Panc1 (cell line): Measurements from ENCODE around the gene DCAF4L1. TPM values are rescaled to one million over a fixed set of nuclear protein-coding genes. Genes with fewer than 3 reads are reported as not detected.

Experiments
- ATAC-seq: fragments of 200-7000 bp; cut with Tn5 transposase; 2 replicates; pipeline ENCODE4 v1.9.1; 2020; ENCODE audit warnings: mild to moderate bottlenecking, moderate library complexity
- BruUV-seq: library from RNA; stranded (reverse); fragments of 400-500 nt; replicated peaks from 2 replicates; lab custom pipeline; 2021; lab: Mats Ljungman, UMichigan
- CTCF ChIA-PET: fragments of 300-600 bp; sonication (Branson Sonifier 250); formaldehyde crosslinking; loops from one replicate; lab custom pipeline; 2022; ENCODE audit warnings: antibody characterized with exemption; lab: Charles Lee
- POLR2A ChIA-PET: fragments of 300-600 bp; sonication (Branson Sonifier 250); formaldehyde crosslinking; loops from one replicate; lab custom pipeline; 2022; ENCODE audit warnings: antibody characterized with exemption; lab: Charles Lee
- DNase-seq: peaks from one replicate; pipeline ENCODE4 v3.0.0-alpha.2; 2010; ENCODE audit warnings: low read depth, low spot score
- H3K27ac ChIP-seq: 2 replicates; pipeline ENCODE4 v1.5.1; 2011; ENCODE audit warnings: mild to moderate bottlenecking, low read length, inconsistent platforms
- H3K27me3 ChIP-seq: fragments of 200-500 bp; sonication (Bioruptor generic); 2 replicates; pipeline ENCODE4 v1.6.0; 2014; ENCODE audit warnings: low read length, inconsistent platforms; ENCODE audit not compliant: control insufficient read depth, insufficient read depth
- H3K36me3 ChIP-seq: fragments of 200-500 bp; sonication (Bioruptor generic); 2 replicates; pipeline ENCODE4 v1.5.1; 2014; ENCODE audit warnings: inconsistent platforms, mild to moderate bottlenecking, low read length, moderate library complexity; ENCODE audit not compliant: control insufficient read depth, insufficient read depth
- H3K4me1 ChIP-seq: 2 replicates; pipeline ENCODE4 v1.5.1; 2011; ENCODE audit warnings: inconsistent platforms, mild to moderate bottlenecking, low read length, moderate library complexity; ENCODE audit not compliant: control insufficient read depth, insufficient read depth
- H3K4me3 ChIP-seq, 2 experiments: 2 replicates each; pipeline ENCODE4 v1.5.1; 2011 to 2012; ENCODE audit warnings: low read depth in 2 of 2, low read length in 2 of 2, mild to moderate bottlenecking in 2 of 2, inconsistent platforms in 1 of 2, moderate library complexity in 1 of 2
- H3K9me3 ChIP-seq: fragments of 200-500 bp; sonication (Bioruptor generic); 2 replicates; pipeline ENCODE4 v1.5.1; 2014; ENCODE audit warnings: low read depth, mild to moderate bottlenecking, inconsistent platforms, low read length, moderate library complexity; ENCODE audit not compliant: control insufficient read depth, insufficient read depth
- CTCF ChIP-seq: fragments of 450-650 bp; IDR thresholded peaks from 2 replicates; pipeline ENCODE4 v1.5.1; 2017; ENCODE audit warnings: mild to moderate bottlenecking
- POLR2AphosphoS5 ChIP-seq: IDR thresholded peaks from 2 replicates; pipeline ENCODE4 v1.6.1; 2012; ENCODE audit warnings: mild to moderate bottlenecking, low read depth, low read length, moderate library complexity
- REST ChIP-seq, 2 experiments: IDR thresholded peaks; 2 replicates each; pipeline ENCODE4 v1.6.1; 2011 to 2012; ENCODE audit warnings: low read depth in 2 of 2, control low read depth in 1 of 2, low read length in 1 of 2, mild to moderate bottlenecking in 1 of 2, moderate library complexity in 1 of 2; ENCODE audit not compliant: insufficient read depth in 1 of 2
- SIN3A ChIP-seq: IDR thresholded peaks from 2 replicates; pipeline ENCODE4 v1.6.1; 2012; ENCODE audit warnings: low read depth, mild to moderate bottlenecking, low read length, moderate library complexity, borderline replicate concordance; ENCODE audit not compliant: insufficient read depth
- TCF7L2 ChIP-seq: IDR thresholded peaks from 2 replicates; pipeline ENCODE4 v1.6.1; 2011; ENCODE audit warnings: mild to moderate bottlenecking, low read depth, low read length, inconsistent platforms
- in situ Hi-C: cut with HindIII; loops from 2 replicates; pipeline ENCODE4 v1.10.0; 2016; ENCODE audit warnings: low sequenced_read_pairs, low pct_unique_long_range_greater_than_20kb
- intact Hi-C: fragments of 100-400 bp; cut with micrococcal nuclease; formaldehyde crosslinking; loops from one replicate; pipeline ENCODE4 v1.10.0; 2022; ENCODE audit not compliant: unreplicated experiment
- total RNA-seq: library from RNA; stranded (reverse); gene quantifications from one replicate; pipeline ENCODE4 v1.2.1, GENCODE V29; 2021; ENCODE audit not compliant: unreplicated experiment

Gene DCAF4L1
- total RNA-seq, 1 experiment from 2014 or later = 0.13 TPM

- no peak for DNase-seq
- TF ChIP-seq SIN3A (no peak), CTCF (no peak), POLR2AphosphoS5 (no peak), TCF7L2 (no peak), REST (IDR thresholded peaks at IDR 0.05; ENCODE audit: insufficient read depth in 1 of 2, low read depth in 2 of 2, low read length in 1 of 2) (no peak)
- no peaks in the 10 kb centered on the region for H3K27me3 ChIP-seq
- H3K4me1 ChIP-seq = peaks cover 3% of the 10 kb centered on the region; the same call in 1 of the 2 replicates
- H3K36me3 ChIP-seq = peaks cover 6% of the 10 kb centered on the region; the same call in 1 of the 2 replicates
- ChIA-PET CTCF (interaction anchor here (0.6 kb wide), 1 partner anchor 26 kb away, joined by 6 read pairs; no protein-coding TSS in a partner anchor), POLR2A (no interaction called here)
- ATAC-seq = peak; percentile 60
- TSS peak; percentile 98 for BruUV-seq
- in situ Hi-C loops = no loop called here
- peak overlapping the region; percentile 92 to 95 for H3K4me3 ChIP-seq
- intact Hi-C loops = no loop called here
- H3K9me3 ChIP-seq = no peaks in the 10 kb centered on the region
- peak overlapping the region; percentile 86 for H3K27ac ChIP-seq
Measured at GRCh38 chr4:41989994-41990364, 8.4 kb downstream of the DCAF4L1 start.

- POLR2A ChIA-PET = interaction anchor here (0.6 kb wide), 1 partner anchor 50 kb away, joined by 3 read pairs; no protein-coding TSS in a partner anchor
- intact Hi-C loops = no loop called here
- peak; percentile 100 for ATAC-seq
- no TSS peak for BruUV-seq
- no peaks in the 10 kb centered on the region for H3K27me3 ChIP-seq
- peak; percentile 71 for DNase-seq
- H3K4me3 ChIP-seq = peak within 1 kb of the TSS; percentile 92 to 95
- in situ Hi-C loops = no loop called here
- peak within 1 kb of the TSS; percentile 86 for H3K27ac ChIP-seq
- H3K4me1 ChIP-seq = peaks cover 3% of the 10 kb centered on the region; the same call in 1 of the 2 replicates
- no peaks in the 10 kb centered on the region for H3K9me3 ChIP-seq
- TF ChIP-seq REST (IDR thresholded peaks at IDR 0.05; ENCODE audit: insufficient read depth in 1 of 2, low read depth in 2 of 2, low read length in 1 of 2) = no peak
- TF ChIP-seq SIN3A = 0 out of 2 replicates have a peak, but pooled peaks have one; percentile 68
- peak; percentile 88 for TF ChIP-seq POLR2AphosphoS5
- TF ChIP-seq CTCF = peak; percentile 20; the same call in 1 of the 2 replicates
- no peak for TF ChIP-seq TCF7L2
- H3K36me3 ChIP-seq = peaks cover 6% of the 10 kb centered on the region; the same call in 1 of the 2 replicates
- CTCF ChIA-PET = interaction anchor here (0.6 kb wide), 1 partner anchor 27 kb away, joined by 6 read pairs; no protein-coding TSS in a partner anchor
Measured at GRCh38 chr4:41990365-41991111, 9.0 kb downstream of the DCAF4L1 start, which contains the start of gene SLC30A9. Gene SLC30A9 (plus strand): TSS chr4:41990530. CDS start chr4:41990652, 122 bp downstream.
